WI38 (cell line): ENCODE measurements around the gene BABAM1.

Source experiments
- H3K4me3 ChIP-seq: 2 replicates; pipeline ENCODE4 v1.5.1; 2011; ENCODE audit warnings: low read depth, mild to moderate bottlenecking, control low read depth, low read length
- CTCF ChIP-seq: IDR thresholded peaks from 2 replicates; pipeline ENCODE4 v1.5.1; 2012; ENCODE audit warnings: low read depth, mild to moderate bottlenecking, control low read depth, low read length

BABAM1 gene

GRCh38 chr19:17296976-17297375, 29.7 kb downstream of the BABAM1 start:
- no peak overlapping the region for H3K4me3 ChIP-seq
- TF ChIP-seq CTCF = no peak

- no peak for TF ChIP-seq CTCF
- no peak overlapping the region for H3K4me3 ChIP-seq
Measured at GRCh38 chr19:17300992-17301619, 33.9 kb downstream of the BABAM1 start.

- TF ChIP-seq CTCF = no peak
- peak overlapping the region; percentile 69 for H3K4me3 ChIP-seq
Measured at GRCh38 chr19:17302391-17303166, 35.3 kb downstream of the BABAM1 start.

GRCh38 chr19:17303167-17303939, 36.1 kb downstream of the BABAM1 start, which contains the start of gene ABHD8:
Gene ABHD8, minus strand, starts transcription at chr19:17303425. Its CDS starts 1,809 bp downstream, at chr19:17301616.
- TF ChIP-seq CTCF = no peak; the same call in 1 of the 2 replicates
- H3K4me3 ChIP-seq = peak within 1 kb of the TSS; percentile 69

GRCh38 chr19:17303940-17304267, 36.7 kb downstream of the BABAM1 start:
- TF ChIP-seq CTCF = no peak
- H3K4me3 ChIP-seq = no peak overlapping the region

- H3K4me3 ChIP-seq = no peak overlapping the region
- TF ChIP-seq CTCF = no peak
Measured at GRCh38 chr19:17304386-17305215, 37.4 kb downstream of the BABAM1 start.
